GM12878 (cell line): ENCODE results near the gene RBPJ. TPM values are rescaled to one million over a fixed set of nuclear protein-coding genes. Genes with fewer than 3 reads are reported as not detected.

Source experiments
- ATF7 ChIP-seq: fragments of 450-650 bp; IDR thresholded peaks from 2 replicates; pipeline ENCODE4 v1.6.1; 2016; ENCODE audit warnings: low read depth, mild to moderate bottlenecking
- CTCF ChIP-seq, 3 experiments: IDR thresholded peaks in 2 of 3; conservative IDR thresholded peaks in 1 of 3; 2 replicates each; pipeline ENCODE4 v1.5.1; 2011; ENCODE audit warnings: low read depth in 3 of 3, low read length in 3 of 3, mild to moderate bottlenecking in 3 of 3, control low read depth in 2 of 3, moderate library complexity in 2 of 3, inconsistent platforms in 1 of 3, mixed read lengths in 1 of 3; ENCODE audit not compliant: control insufficient read depth in 2 of 3, insufficient read depth in 1 of 3; ENCODE audit errors: extremely low read depth in 1 of 3
- EP300 ChIP-seq, 2 experiments: fragments of 150-350 bp in 1 of 2; IDR thresholded peaks; 2 replicates each; pipeline ENCODE4 v1.6.1; 2011 to 2012; ENCODE audit warnings: low read depth in 2 of 2, low read length in 2 of 2, borderline replicate concordance in 1 of 2, improper control_type of control experiment in 1 of 2, inconsistent platforms in 1 of 2; ENCODE audit not compliant: control insufficient read depth in 1 of 2
- FOXM1 ChIP-seq: IDR thresholded peaks from 2 replicates; pipeline ENCODE4 v1.6.1; 2012; ENCODE audit warnings: low read depth, mild to moderate bottlenecking, inconsistent platforms, low read length, moderate library complexity
- GATAD2B ChIP-seq: fragments of 450-650 bp; conservative IDR thresholded peaks from 2 replicates; pipeline ENCODE4 v1.6.1; 2017; ENCODE audit warnings: low read depth, mild to moderate bottlenecking, moderate library complexity
- HDAC6 ChIP-seq: fragments of 200-600 bp; sonication (generic); IDR thresholded peaks from one replicate; pipeline ENCODE4 v1.8.0; 2017; ENCODE audit warnings: antibody characterized with exemption; ENCODE audit not compliant: unreplicated experiment
- MTA2 ChIP-seq: fragments of 450-650 bp; IDR thresholded peaks from 2 replicates; pipeline ENCODE4 v1.6.1; 2016; ENCODE audit warnings: low read depth, mild to moderate bottlenecking, moderate library complexity
- MTA3 ChIP-seq: IDR thresholded peaks from 2 replicates; pipeline ENCODE4 v1.6.1; 2012; ENCODE audit warnings: low read length, inconsistent platforms, borderline replicate concordance
- PML ChIP-seq: IDR thresholded peaks from 2 replicates; pipeline ENCODE4 v1.6.1; 2012; ENCODE audit warnings: low read length, inconsistent platforms
- POLR2A ChIP-seq: IDR thresholded peaks from 2 replicates; pipeline ENCODE4 v1.6.1; 2011; ENCODE audit warnings: low read depth, mild to moderate bottlenecking, low read length
- RAD21 ChIP-seq: IDR thresholded peaks from 2 replicates; pipeline ENCODE4 v1.6.1; 2011; ENCODE audit warnings: mild to moderate bottlenecking, low read depth, low read length, moderate library complexity; ENCODE audit not compliant: insufficient read depth
- SIN3A ChIP-seq: IDR thresholded peaks from 2 replicates; pipeline ENCODE4 v1.6.1; 2012; ENCODE audit warnings: low read depth, low read length, improper control_type of control experiment
- SKIL ChIP-seq: fragments of 450-650 bp; IDR thresholded peaks from 2 replicates; pipeline ENCODE4 v1.6.1; 2017; ENCODE audit warnings: mild to moderate bottlenecking, low read depth, inconsistent platforms; ENCODE audit not compliant: poor library complexity, severe bottlenecking
- SMC3 ChIP-seq: IDR thresholded peaks from 2 replicates; pipeline ENCODE4 v1.6.1; 2011; ENCODE audit warnings: low read length, improper control_type of control experiment, borderline replicate concordance
- SP1 ChIP-seq: IDR thresholded peaks from one replicate; pipeline ENCODE4 v1.6.1; 2011; ENCODE audit warnings: low read depth, low read length
- SPI1 ChIP-seq: IDR thresholded peaks from 2 replicates; pipeline ENCODE4 v1.6.1; 2011; ENCODE audit warnings: low read depth, mild to moderate bottlenecking, low read length, moderate library complexity, borderline replicate concordance; ENCODE audit not compliant: insufficient read depth
- SRF ChIP-seq, 2 experiments: IDR thresholded peaks; 2 replicates each; pipeline ENCODE4 v1.6.1; 2011; ENCODE audit warnings: low read depth in 2 of 2, low read length in 2 of 2, mild to moderate bottlenecking in 1 of 2, moderate library complexity in 1 of 2
- YBX1 ChIP-seq: fragments of 450-650 bp; IDR thresholded peaks from 2 replicates; pipeline ENCODE4 v1.6.1; 2016; ENCODE audit warnings: antibody characterized with exemption
- ZNF592 ChIP-seq: fragments of 450-650 bp; IDR thresholded peaks from 2 replicates; pipeline ENCODE4 v1.6.1; 2017; ENCODE audit warnings: mild to moderate bottlenecking, moderate library complexity
- polyA plus RNA-seq, 11 experiments: library from polyadenylated mRNA; depleted of rRNA in 4 of 11; unstranded in 6 of 11; stranded (reverse) in 5 of 11; fragments of >200 nt; fragmentation: Nextera tagmentation in 4 of 11; fragmentation: Illumina TruSeq in 1 of 11; extraction: Ambion mirVana in 4 of 11; extraction: Trizol in 1 of 11; gene quantifications; 1 replicate in 1 of 11; 2 replicates in 10 of 11; pipeline versions ENCODE4 v1.2.1 to v1.2.3, GENCODE V29; 2011 to 2016; ENCODE audit warnings: inconsistent platforms in 2 of 11, missing spikeins in 2 of 11, low read depth in 1 of 11
- total RNA-seq, 4 experiments: library from RNA; depleted of rRNA in 3 of 4; stranded (reverse); fragments of >200 nt in 3 of 4; fragmentation: Illumina TruSeq in 1 of 4; extraction: Trizol in 1 of 4; gene quantifications; 2 replicates each; pipeline versions ENCODE4 v1.2.1 to v1.2.3, GENCODE V29; 2013 to 2021
- TF ChIP-seq, protein P1 (sequence below): fragments of 450-650 bp; IDR thresholded peaks from 2 replicates; pipeline ENCODE4 v1.6.1; 2016; ENCODE audit warnings: mild to moderate bottlenecking

Gene RBPJ
- total and polyA plus RNA-seq, 10 of the 15 experiments (the other 5 are each of a cell fraction or from before 2014, with no cell fraction given) = 24.5 to 87.6 (median 41.6) TPM

- peak; percentile 29; the same call in 1 of the 2 replicates for TF ChIP-seq FOXM1
- peak; percentile 33 for TF ChIP-seq SKIL
- no peak for TF ChIP-seq SIN3A
- no peak for TF ChIP-seq YBX1
- no peak for TF ChIP-seq ATF7
- no peak for TF ChIP-seq PML
- TF ChIP-seq, protein P1, sequence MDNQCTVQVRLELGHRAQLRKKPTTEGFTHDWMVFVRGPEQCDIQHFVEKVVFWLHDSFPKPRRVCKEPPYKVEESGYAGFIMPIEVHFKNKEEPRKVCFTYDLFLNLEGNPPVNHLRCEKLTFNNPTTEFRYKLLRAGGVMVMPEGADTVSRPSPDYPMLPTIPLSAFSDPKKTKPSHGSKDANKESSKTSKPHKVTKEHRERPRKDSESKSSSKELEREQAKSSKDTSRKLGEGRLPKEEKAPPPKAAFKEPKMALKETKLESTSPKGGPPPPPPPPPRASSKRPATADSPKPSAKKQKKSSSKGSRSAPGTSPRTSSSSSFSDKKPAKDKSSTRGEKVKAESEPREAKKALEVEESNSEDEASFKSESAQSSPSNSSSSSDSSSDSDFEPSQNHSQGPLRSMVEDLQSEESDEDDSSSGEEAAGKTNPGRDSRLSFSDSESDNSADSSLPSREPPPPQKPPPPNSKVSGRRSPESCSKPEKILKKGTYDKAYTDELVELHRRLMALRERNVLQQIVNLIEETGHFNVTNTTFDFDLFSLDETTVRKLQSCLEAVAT = no peak
- no peak for TF ChIP-seq GATAD2B
- TF ChIP-seq SMC3 = peak; percentile 75; the same call in 1 of the 2 replicates
- no peak for TF ChIP-seq SPI1
- TF ChIP-seq SRF (IDR thresholded peaks at IDR 0.05; ENCODE audit: low read depth in 2 of 2, low read length in 2 of 2) = no peak
- 0 out of 2 replicates have a peak, but pooled peaks have one; percentile 39 for TF ChIP-seq ZNF592
- TF ChIP-seq MTA2 = peak; percentile 81
- TF ChIP-seq HDAC6 = no peak
- no peak for TF ChIP-seq POLR2A
- no peak for TF ChIP-seq EP300 (IDR thresholded peaks at IDR 0.05; ENCODE audit: borderline replicate concordance in 1 of 2, control insufficient read depth in 1 of 2, low read depth in 2 of 2, low read length in 2 of 2)
- TF ChIP-seq SP1 = no peak
- TF ChIP-seq MTA3 = no peak
- peak; percentile 86 for TF ChIP-seq RAD21
- TF ChIP-seq CTCF (IDR thresholded peaks at IDR 0.05 in 2 of 3, conservative IDR thresholded peaks at IDR 0.05 in 1 of 3; ENCODE audit: control insufficient read depth in 2 of 3, extremely low read depth in 1 of 3, insufficient read depth in 1 of 3, low read depth in 3 of 3, low read length in 3 of 3) = peak; percentile 47 to 71 (median 53); a peak in 5 of 6 replicates
These were observed 89.8 kb downstream of the RBPJ start (continued) for GRCh38 chr4:26410385-26411293.
